Liver (tissue), 9 donors: ENCODE results near the gene MFF. TPM values are rescaled to one million over a fixed set of nuclear protein-coding genes. Genes with fewer than 3 reads are reported as not detected.

ENCODE experiments used
- DNase-seq: peaks from one replicate; pipeline ENCODE4 v3.0.0-alpha.2; 2017; ENCODE audit warnings: low spot score
- H3K27ac ChIP-seq, 2 donors: one replicate each; pipeline ENCODE4 v1.7.0; 2013; ENCODE audit warnings: inconsistent platforms in 2 of 2, low read length in 2 of 2, control low read depth in 1 of 2, low read depth in 1 of 2, mild to moderate bottlenecking in 1 of 2
- H3K27me3 ChIP-seq, 4 donors: one replicate each; pipeline versions ENCODE4 v1.6.1 to v1.7.0; 2013; ENCODE audit warnings: low read length in 3 of 4, inconsistent platforms in 1 of 4, mild to moderate bottlenecking in 1 of 4, moderate library complexity in 1 of 4; ENCODE audit not compliant: control insufficient read depth in 4 of 4, insufficient read depth in 4 of 4
- H3K36me3 ChIP-seq, 4 donors: one replicate each; pipeline versions ENCODE4 v1.6.1 to v1.7.0; 2013; ENCODE audit warnings: low read length in 3 of 4, mild to moderate bottlenecking in 3 of 4, low read depth in 1 of 4, moderate library complexity in 1 of 4; ENCODE audit not compliant: control insufficient read depth in 4 of 4, insufficient read depth in 3 of 4
- H3K4me1 ChIP-seq, 4 donors: one replicate each; pipeline versions ENCODE4 v1.6.1 to v1.7.0; 2013; ENCODE audit warnings: low read length in 3 of 4, mild to moderate bottlenecking in 3 of 4, moderate library complexity in 1 of 4; ENCODE audit not compliant: control insufficient read depth in 4 of 4, insufficient read depth in 4 of 4
- H3K4me3 ChIP-seq, 3 donors: one replicate each; pipeline versions ENCODE4 v1.6.1 to v1.7.0; 2013; ENCODE audit warnings: low read length in 3 of 3, control low read depth in 1 of 3, low read depth in 1 of 3, mild to moderate bottlenecking in 1 of 3
- H3K9ac ChIP-seq, 2 donors: one replicate each; pipeline ENCODE4 v1.7.0; 2013; ENCODE audit warnings: low read length in 2 of 2, mild to moderate bottlenecking in 2 of 2, moderate library complexity in 2 of 2, control low read depth in 1 of 2, low read depth in 1 of 2
- H3K9me3 ChIP-seq, 4 donors: one replicate each; pipeline versions ENCODE4 v1.6.1 to v1.7.0; 2013; ENCODE audit warnings: low read length in 3 of 4; ENCODE audit not compliant: control insufficient read depth in 4 of 4
- FOXA2 ChIP-seq: IDR thresholded peaks from 2 replicates; pipeline ENCODE4 v1.6.1; 2016; ENCODE audit warnings: antibody characterized with exemption
- HNF4A ChIP-seq, 2 donors: conservative IDR thresholded peaks; 2 replicates each; pipeline ENCODE4 v1.6.1; 2016; ENCODE audit warnings: antibody characterized with exemption in 2 of 2, mild to moderate bottlenecking in 2 of 2
- NR2F2 ChIP-seq: IDR thresholded peaks from 2 replicates; pipeline ENCODE4 v1.6.1; 2016; ENCODE audit warnings: antibody characterized with exemption
- RAD21 ChIP-seq, 2 donors: IDR thresholded peaks; 2 replicates each; pipeline ENCODE4 v1.6.1; 2016; ENCODE audit warnings: antibody characterized with exemption in 2 of 2, mild to moderate bottlenecking in 2 of 2
- SP1 ChIP-seq: IDR thresholded peaks from 2 replicates; pipeline ENCODE4 v1.6.1; 2018; ENCODE audit warnings: antibody characterized with exemption, mild to moderate bottlenecking
- WGBS: extraction: QIAGEN DNeasy Blood & Tissue Kit; methylation state at CpG from one replicate; pipeline ENCODE4 v1.1.7; 2013; 5-methylcytosine and 5-hydroxymethylcytosine counted together
- polyA plus RNA-seq, 2 donors: library from polyadenylated mRNA; stranded (reverse) in 1 of 2; unstranded in 1 of 2; fragments of 200-250 nt in 1 of 2; fragments of >200 nt in 1 of 2; fragmentation: Nextera tagmentation in 1 of 2; extraction: Ambion mirVana in 1 of 2; gene quantifications; one replicate each; pipeline versions ENCODE4 v1.2.1 to v1.2.3, GENCODE V29; 2013 to 2015
- total RNA-seq, 2 donors: library from RNA; depleted of rRNA; stranded (reverse); fragments of >200 nt; gene quantifications; one replicate each; pipeline ENCODE4 v1.2.3, GENCODE V29; 2014
- TF ChIP-seq, protein P1 (sequence below): IDR thresholded peaks from 2 replicates; pipeline ENCODE4 v1.6.1; 2016; ENCODE audit warnings: antibody characterized with exemption
- TF ChIP-seq, protein P2 (sequence below): fragments of 150-350 bp; IDR thresholded peaks from 2 replicates; pipeline ENCODE4 v1.5.1; 2017; ENCODE audit warnings: improper control_type of control experiment, low read depth, low read length; ENCODE audit not compliant: missing input control
- donor health status: healthy.
- donor health status: healthy.
- donor health status: healthy.
- donor health status: healthy.
- donor health status: healthy.

Gene MFF
- total and polyA plus RNA-seq, 4 donors: 28.9 to 40.8 (median 33.2) TPM

DNA sequence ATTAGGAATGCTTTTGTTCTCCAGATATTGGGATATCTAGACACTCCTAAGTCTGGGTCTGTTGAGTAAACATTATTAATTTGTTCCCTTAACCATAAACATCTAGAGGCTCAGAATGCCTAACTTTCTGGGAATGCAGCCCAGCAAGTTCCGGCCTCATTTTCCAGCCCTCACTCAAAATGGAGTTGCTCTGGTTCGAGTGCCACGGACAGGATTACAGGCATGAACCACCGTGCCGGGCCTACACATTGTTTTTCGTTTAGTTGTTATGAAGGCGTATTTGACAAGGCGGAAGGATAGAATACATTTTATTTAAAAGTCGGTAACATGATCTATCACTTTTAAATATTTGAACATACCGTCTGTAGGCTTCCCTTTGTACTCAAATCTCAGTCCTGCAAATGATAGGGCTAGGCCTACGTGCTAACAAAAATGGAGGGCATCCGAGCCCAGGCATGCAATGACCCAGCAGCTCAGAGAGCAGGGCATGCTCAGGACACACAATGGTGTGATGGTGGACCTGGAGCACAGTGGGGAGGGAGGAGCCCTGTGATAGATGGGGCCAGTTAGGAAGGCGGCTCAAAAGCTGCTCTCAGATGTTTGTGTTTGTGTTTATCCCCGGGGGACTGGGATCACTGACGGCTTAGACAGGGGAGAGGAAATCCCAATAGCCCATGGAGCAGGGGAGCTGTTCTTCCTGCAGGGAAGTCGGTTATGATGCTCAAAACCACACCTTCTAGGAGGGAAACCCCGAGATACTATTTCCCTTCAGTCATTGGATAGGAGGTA, 65.6 kb downstream of the MFF start:
- no peaks in the 10 kb centered on the region for H3K27me3 ChIP-seq
- H3K9ac ChIP-seq: no peak overlapping the region
- H3K4me1 ChIP-seq: no peaks in the 10 kb centered on the region
- TF ChIP-seq, protein P1, sequence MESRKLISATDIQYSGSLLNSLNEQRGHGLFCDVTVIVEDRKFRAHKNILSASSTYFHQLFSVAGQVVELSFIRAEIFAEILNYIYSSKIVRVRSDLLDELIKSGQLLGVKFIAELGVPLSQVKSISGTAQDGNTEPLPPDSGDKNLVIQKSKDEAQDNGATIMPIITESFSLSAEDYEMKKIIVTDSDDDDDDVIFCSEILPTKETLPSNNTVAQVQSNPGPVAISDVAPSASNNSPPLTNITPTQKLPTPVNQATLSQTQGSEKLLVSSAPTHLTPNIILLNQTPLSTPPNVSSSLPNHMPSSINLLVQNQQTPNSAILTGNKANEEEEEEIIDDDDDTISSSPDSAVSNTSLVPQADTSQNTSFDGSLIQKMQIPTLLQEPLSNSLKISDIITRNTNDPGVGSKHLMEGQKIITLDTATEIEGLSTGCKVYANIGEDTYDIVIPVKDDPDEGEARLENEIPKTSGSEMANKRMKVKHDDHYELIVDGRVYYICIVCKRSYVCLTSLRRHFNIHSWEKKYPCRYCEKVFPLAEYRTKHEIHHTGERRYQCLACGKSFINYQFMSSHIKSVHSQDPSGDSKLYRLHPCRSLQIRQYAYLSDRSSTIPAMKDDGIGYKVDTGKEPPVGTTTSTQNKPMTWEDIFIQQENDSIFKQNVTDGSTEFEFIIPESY: no peak
- no peaks in the 10 kb centered on the region for H3K9me3 ChIP-seq
- 87% methylated on average over 17 of the region's 17 CpGs for WGBS
- no peaks in the 10 kb centered on the region for H3K36me3 ChIP-seq
- H3K4me3 ChIP-seq: no peak overlapping the region
- no peak for DNase-seq
- no peak overlapping the region for H3K27ac ChIP-seq

DNA sequence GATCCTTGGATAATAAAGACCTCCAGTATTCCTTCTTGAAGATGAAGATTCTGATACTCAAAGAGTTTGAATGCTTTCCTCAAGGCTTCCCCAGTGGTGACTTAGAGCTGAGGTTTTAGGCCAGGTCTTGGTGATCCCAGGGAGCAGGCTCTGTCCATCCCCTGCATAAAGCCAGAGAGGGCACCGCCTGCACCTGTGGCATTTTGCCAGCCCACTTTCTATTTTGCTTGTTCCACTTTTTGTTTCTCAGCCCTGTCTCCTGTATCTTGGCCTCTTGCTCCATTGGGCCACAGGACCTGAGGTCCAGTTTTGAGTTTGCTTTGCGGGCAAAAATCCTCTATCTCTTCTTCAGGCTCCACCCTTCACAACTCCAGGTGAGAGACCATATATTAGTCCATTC, 69.3 kb downstream of the MFF start:
- Histone ChIP-seq H3K9me3 (no peaks in the 10 kb centered on the region), H3K27me3 (no peaks in the 10 kb centered on the region), H3K27ac (no peak overlapping the region), H3K9ac (no peak overlapping the region), H3K4me3 (no peak overlapping the region), H3K36me3 (no peaks in the 10 kb centered on the region), H3K4me1 (peaks cover 0 to 4% (median 0%) of the 10 kb centered on the region in 4 donors)
- TF ChIP-seq, protein P2, sequence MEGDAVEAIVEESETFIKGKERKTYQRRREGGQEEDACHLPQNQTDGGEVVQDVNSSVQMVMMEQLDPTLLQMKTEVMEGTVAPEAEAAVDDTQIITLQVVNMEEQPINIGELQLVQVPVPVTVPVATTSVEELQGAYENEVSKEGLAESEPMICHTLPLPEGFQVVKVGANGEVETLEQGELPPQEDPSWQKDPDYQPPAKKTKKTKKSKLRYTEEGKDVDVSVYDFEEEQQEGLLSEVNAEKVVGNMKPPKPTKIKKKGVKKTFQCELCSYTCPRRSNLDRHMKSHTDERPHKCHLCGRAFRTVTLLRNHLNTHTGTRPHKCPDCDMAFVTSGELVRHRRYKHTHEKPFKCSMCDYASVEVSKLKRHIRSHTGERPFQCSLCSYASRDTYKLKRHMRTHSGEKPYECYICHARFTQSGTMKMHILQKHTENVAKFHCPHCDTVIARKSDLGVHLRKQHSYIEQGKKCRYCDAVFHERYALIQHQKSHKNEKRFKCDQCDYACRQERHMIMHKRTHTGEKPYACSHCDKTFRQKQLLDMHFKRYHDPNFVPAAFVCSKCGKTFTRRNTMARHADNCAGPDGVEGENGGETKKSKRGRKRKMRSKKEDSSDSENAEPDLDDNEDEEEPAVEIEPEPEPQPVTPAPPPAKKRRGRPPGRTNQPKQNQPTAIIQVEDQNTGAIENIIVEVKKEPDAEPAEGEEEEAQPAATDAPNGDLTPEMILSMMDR: no peak
- TF ChIP-seq SP1 (no peak), FOXA2 (no peak), HNF4A (conservative IDR thresholded peaks at IDR 0.05) (no peak), RAD21 (IDR thresholded peaks at IDR 0.05) (no peak)
- no peak for DNase-seq
- 50% methylated on average over 2 of the region's 2 CpGs for whole genome bisulfite sequencing

DNA sequence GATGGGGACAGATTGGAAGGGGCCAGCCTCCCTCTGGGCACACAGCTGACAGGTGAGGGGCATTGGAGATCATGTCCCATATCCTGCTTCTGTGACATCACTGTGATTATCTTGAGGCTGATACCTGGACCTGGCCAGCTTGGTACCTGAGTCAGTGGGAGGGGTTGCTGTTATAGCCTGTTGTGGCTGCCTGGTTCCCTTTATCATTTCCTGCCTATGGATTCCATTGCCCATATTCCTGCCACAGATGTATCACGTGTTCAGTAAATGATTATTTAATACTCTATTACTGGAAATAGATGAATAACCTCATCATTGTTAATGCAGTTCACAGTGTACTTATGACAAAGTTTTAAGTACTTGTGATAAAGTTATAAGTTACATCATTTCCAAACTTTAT, 70.5 kb downstream of the MFF start:
- Histone ChIP-seq H3K27me3 (no peaks in the 10 kb centered on the region), H3K4me1 (peaks cover 0 to 4% (median 2%) of the 10 kb centered on the region in 4 donors), H3K9me3 (no peaks in the 10 kb centered on the region), H3K36me3 (no peaks in the 10 kb centered on the region), H3K27ac (no peak overlapping the region), H3K9ac (no peak overlapping the region), H3K4me3 (no peak overlapping the region)
- DNase-seq: no peak
- TF ChIP-seq NR2F2: no peak
- no peak for TF ChIP-seq FOXA2
- no peak for TF ChIP-seq SP1
- TF ChIP-seq, protein P1: no peak
- WGBS: 78% methylated on average over 1 of the region's 1 CpG
